ENCODE measurements around the gene TSPO.
A peak's percentile ranks its signal among the peaks of the same experiment; 100 is the strongest.

Gene TSPO

DNA sequence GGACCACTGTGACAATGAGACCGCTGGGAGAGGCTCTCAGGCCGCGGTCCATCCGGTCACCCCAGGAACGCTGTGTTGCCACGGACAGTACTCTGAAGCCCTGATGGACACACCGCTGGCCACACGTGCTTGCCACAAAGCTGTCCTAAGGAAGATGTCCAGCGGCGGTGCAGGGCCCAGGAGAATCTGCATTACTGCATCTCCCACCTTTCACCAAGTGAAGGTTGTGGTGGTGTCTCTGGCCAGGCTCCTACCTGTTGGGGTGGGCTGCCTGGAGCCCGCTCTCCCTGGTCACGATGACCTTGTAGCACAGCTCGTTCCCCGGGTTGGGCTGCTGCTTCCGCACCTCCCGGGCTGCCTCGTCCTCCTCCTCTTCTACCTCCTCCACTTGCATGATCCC is 31.4 kb downstream of the TSPO start:
- H3K36me3 ChIP-seq (replicated peaks) = peaks cover 61% of the 10 kb centered on the region
- no peak overlapping the region for H3K4me3 ChIP-seq
- no peaks in the 10 kb centered on the region for H3K9me3 ChIP-seq
- H3K27me3 ChIP-seq (ENCODE audit: low read depth) = no peaks in the 10 kb centered on the region
- peaks cover 12% of the 10 kb centered on the region for H3K4me1 ChIP-seq
- DNase-seq (ENCODE audit: low spot score in 2 of 2) = no peak
- in situ Hi-C loops (cut with MboI; ENCODE audit: low sequenced_read_pairs) = no loop called here

DNA sequence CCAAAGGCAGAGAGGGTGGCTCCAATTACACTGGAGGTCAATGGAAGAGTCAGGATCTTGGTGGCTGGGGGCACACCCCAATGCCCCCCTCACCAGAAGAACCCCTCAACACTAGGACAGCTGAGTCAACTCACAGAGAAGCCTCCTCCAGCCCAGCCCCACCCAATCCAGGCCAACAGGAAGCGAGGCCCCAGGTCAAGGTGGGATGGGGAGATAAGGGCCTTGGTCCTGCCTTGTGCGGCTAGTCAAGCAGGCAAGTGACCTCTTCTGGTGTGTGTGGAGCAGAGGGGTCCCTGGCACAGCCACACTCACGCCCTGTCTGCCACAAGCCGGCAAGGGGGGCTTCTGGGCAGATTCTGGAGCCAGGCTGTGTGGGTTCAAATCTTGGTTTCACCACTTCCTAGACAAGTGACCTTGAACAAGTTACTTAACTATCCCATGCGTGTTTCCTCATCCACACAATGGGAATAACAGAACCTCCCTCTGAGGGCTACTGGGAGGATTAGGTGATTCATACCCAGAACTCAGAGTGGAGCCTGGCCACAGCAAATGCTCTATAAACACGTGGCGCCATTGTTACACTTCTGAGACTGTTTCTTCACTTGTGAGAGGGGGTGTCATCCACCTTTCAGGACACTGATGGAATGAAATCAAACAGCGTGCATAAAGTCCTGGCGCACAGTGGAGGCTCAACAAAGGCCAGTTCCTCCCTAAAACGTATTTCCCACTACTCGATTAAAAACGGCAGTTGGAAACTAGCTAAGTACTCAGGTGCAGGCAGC is 32.3 kb downstream of the TSPO start:
- in situ Hi-C loops (cut with MboI; ENCODE audit: low sequenced_read_pairs) = no loop called here
- H3K4me1 ChIP-seq = peaks cover 17% of the 10 kb centered on the region
- no peaks in the 10 kb centered on the region for H3K27me3 ChIP-seq (ENCODE audit: low read depth)
- H3K9me3 ChIP-seq = no peaks in the 10 kb centered on the region
- DNase-seq (ENCODE audit: low spot score in 2 of 2) = no peak
- peaks cover 54% of the 10 kb centered on the region for H3K36me3 ChIP-seq (replicated peaks)
- no peak overlapping the region for H3K4me3 ChIP-seq

DNA sequence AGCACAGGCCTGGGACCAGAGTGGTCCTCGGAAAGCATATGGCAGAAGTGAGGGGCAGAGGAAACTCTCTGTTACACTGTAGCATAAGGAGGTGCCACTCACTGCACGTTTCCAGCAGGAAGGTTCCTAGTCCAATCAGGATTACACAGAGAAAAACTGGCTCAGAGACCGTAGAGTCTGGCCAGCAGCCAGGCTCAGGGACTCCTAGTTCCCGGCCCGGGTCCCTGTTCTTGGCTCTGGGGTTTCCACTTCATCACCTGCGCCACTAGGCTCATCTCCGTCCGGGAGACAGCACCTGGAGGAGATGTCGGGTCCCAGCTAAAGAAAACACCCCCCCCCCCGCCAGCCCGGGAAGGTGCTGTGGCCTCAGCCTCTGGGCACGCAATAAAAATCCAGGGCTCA is 34.5 kb downstream of the TSPO start:
- peaks cover 32% of the 10 kb centered on the region for H3K36me3 ChIP-seq (replicated peaks)
- H3K27me3 ChIP-seq (ENCODE audit: low read depth) = no peaks in the 10 kb centered on the region
- no peaks in the 10 kb centered on the region for H3K9me3 ChIP-seq
- DNase-seq (ENCODE audit: low spot score in 2 of 2) = peak; percentile 25 to 63
- H3K4me1 ChIP-seq = peaks cover 17% of the 10 kb centered on the region
- in situ Hi-C loops (cut with MboI; ENCODE audit: low sequenced_read_pairs) = no loop called here
- H3K4me3 ChIP-seq = peak overlapping the region; percentile 69

DNA sequence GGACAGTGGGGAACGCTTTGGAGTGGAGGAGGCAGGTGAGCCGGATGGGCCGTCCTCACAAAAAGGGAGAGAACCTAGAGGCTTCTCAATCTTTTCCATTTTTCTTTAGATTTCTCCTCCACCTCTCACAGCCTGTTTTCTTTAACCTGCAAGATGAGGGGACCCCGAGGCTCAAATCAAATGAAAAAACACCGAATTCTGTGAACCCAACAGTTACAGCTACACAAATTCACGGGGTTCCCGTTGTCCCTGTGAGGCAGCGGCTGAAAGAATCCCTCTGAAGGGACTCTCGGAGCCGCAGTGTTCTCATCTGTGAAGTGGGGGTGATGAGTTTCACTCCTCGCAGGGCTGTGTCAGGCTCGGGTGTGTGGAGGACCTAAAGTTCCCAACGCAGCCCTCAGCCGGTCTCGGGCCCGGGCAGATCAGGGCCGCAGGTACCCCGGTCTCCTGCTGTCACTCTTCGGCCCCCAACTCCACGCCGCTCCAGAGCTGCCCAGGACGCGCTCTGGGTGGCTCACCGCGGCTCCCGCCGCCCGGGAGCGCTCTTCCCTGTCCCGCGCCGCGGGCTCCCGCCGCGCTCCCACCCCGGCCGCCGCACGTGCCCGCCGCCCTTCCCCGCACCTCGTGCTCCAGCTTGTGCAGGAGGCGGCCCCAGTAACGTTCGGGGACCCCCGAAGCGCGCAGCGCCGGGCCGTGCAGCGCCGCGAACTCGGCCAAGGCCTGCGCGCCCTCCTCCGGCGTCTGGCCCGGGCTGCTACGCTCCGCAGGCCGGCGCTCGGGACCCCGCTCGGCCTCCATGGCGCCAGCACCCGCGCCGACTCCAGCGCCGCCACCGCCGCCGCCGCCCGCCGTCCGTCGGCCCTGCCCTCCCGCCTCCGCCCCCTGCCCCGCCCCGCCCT is 35.2 kb downstream of the TSPO start, which contains the start of gene TTLL12:
TTLL12 (minus strand) TSS at position 863 of the 899 bp plus-strand sequence; CDS start at position 798, 65 bp downstream.
- in situ Hi-C loops (cut with MboI; ENCODE audit: low sequenced_read_pairs) = no loop called here
- Histone ChIP-seq H3K36me3 (replicated peaks) (peaks cover 26% of the 10 kb centered on the region), H3K4me1 (peaks cover 17% of the 10 kb centered on the region), H3K27me3 (ENCODE audit: low read depth) (no peaks in the 10 kb centered on the region), H3K4me3 (peak within 1 kb of the TSS; percentile 69), H3K9me3 (no peaks in the 10 kb centered on the region)
- DNase-seq (ENCODE audit: low spot score in 2 of 2) = peak; percentile 19 to 68

DNA sequence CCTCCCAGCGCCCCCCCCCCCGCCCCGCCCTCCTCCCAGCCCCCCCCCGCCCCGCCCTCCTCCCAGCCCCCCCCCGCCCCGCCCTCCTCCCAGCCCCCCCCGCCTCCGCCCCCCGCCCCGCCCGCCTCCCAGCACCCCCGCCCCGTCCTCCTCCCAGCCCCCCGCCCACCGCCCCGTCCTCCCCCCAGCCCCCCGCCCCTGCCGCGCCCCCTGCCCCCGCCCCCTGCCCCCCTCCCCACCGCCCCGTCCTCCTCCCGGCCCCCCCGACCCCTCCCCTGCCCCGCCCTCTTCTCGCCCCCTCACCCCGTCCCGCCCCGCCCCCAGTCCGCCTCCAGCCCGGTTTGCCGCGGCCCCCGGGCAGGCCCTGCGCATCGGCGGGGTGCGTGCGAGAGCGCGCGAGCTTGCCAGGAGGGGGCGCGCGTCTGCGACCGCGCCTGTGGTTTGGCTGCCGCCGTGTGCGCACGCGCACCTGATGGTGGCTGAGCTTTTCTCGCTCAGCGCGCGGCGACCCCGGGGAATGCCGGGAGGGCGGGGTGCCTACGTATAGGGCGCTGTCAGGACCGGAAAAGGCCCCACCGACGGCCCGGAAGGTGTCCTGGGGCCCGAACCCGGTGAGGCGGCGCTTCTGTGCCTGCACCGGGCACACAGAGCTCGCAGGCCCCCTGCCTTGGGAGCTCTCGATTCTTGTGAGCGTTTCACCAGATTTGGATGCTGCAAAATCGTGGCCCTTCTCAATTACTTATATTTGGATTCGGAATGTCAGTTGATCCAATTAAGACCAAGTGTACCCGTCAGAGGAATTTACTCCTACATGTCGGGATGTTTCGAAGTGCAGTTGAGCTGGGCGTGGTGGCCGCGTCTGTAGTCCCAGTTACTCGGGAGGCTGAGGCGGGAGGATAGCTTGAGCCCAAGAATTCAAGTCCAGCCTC is 36.1 kb downstream of the TSPO start:
- peak overlapping the region; percentile 43 for H3K4me3 ChIP-seq

DNA sequence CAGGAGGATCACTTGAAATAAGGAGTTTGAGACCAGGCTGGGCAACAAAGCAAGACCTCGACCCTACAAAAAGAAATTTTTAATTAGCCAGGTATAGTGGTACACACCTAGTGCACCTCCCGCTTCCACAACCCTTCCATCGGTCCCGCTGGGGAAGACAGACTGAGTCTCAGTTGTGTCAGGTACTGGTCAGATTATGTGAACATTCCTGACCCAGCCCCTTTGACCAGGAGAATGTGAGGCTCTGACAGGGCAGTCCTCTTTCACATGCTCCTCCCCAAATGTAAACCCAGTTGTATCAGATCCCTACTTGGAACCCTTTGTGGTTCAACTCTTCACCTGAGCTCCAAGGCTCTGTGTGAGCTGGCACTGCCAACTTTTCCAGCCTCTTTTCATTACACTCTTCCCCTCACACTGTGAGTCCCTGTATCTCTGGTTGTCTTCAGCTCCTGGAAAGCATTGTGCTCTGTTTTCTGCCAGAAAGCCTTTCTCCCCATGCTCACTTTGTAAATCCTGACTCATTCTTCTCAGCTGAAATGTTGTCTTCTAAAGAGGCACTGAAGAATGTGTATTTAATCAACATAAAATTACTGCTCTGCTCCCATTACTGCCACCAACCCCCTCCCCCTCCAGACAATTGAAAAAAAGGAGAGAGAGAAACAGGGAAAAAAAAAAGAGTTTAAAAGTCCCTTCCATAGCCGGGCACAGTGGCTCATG is 37.6 kb downstream of the TSPO start:
- Histone ChIP-seq H3K36me3 (replicated peaks) (peaks cover 6% of the 10 kb centered on the region), H3K4me3 (no peak overlapping the region), H3K9me3 (no peaks in the 10 kb centered on the region), H3K4me1 (peaks cover 15% of the 10 kb centered on the region), H3K27me3 (ENCODE audit: low read depth) (no peaks in the 10 kb centered on the region)
- no peak for DNase-seq (ENCODE audit: low spot score in 2 of 2)
- in situ Hi-C loops (cut with MboI; ENCODE audit: low sequenced_read_pairs) = no loop called here

More for the DNA sequence above, 36.1 kb downstream of the TSPO start:
- in situ Hi-C loops (cut with MboI; ENCODE audit: low sequenced_read_pairs) = no loop called here
- no peaks in the 10 kb centered on the region for H3K27me3 ChIP-seq (ENCODE audit: low read depth)
- peaks cover 21% of the 10 kb centered on the region for H3K36me3 ChIP-seq (replicated peaks)
- H3K9me3 ChIP-seq = no peaks in the 10 kb centered on the region
- peaks cover 17% of the 10 kb centered on the region for H3K4me1 ChIP-seq
- DNase-seq (ENCODE audit: low spot score in 2 of 2) = peak; percentile 86 to 96

DNA sequence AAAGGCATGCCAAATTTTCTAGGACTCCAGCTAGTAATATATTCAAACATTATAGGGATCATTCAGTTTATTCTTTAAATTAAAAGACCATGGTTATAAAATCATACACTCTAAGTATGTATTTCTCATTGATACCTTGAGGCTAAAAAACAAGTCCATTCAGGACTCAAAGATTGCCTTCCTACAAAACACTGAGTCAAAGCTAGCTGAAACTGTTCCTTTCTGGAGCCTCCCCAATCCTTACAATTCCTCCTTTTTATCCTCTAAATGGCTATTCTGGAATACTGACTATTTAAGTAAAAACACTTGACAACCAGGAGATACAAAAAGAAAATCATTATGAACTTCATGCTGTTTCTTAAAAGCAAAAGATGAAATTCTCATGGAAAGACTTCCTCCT is 40.5 kb downstream of the TSPO start:
- DNase-seq (ENCODE audit: low spot score in 2 of 2) = no peak

DNA sequence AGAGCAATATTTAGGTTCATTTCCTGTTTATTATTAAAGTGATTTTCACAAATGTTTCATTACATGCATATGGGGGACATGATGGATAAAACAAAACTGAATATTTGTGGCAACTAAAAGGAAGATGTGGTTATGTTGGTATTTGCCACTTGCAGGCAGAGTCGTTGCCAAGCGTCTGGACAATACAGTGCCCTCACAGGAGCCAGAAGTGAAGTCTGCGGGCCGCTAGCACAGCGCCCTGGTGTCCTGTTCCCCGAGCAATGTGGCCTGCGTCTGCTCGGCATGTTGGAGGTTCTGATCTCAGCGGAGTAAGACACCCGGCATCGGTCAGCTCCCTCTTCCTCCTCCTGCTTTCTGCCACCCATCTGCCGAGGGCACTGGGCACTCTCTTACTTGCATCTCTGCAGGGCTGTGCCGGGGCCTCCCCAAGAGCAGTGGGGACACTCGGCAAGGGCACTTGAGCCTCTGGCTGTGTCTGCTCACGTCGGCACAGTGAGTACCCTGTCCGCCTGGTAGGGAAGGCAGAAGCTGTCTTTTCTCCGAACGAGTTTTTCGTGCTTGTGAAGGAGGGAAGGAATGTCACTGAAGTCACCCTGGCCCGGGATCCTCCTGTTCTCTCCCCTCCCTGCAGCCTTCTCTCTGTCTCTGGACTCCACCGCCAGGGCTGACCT is 46.0 kb downstream of the TSPO start:
- Histone ChIP-seq H3K4me1 (no peaks in the 10 kb centered on the region), H3K9me3 (no peaks in the 10 kb centered on the region), H3K36me3 (replicated peaks) (no peaks in the 10 kb centered on the region), H3K27me3 (ENCODE audit: low read depth) (no peaks in the 10 kb centered on the region), H3K4me3 (no peak overlapping the region)
- in situ Hi-C loops (cut with MboI; ENCODE audit: low sequenced_read_pairs) = no loop called here
- no peak for DNase-seq (ENCODE audit: low spot score in 2 of 2)

More for the DNA sequence above, 40.5 kb downstream of the TSPO start:
- in situ Hi-C loops (cut with MboI; ENCODE audit: low sequenced_read_pairs) = no loop called here
- Histone ChIP-seq H3K4me1 (peaks cover 5% of the 10 kb centered on the region), H3K4me3 (no peak overlapping the region), H3K27me3 (ENCODE audit: low read depth) (no peaks in the 10 kb centered on the region), H3K36me3 (replicated peaks) (no peaks in the 10 kb centered on the region), H3K9me3 (no peaks in the 10 kb centered on the region)

DNA sequence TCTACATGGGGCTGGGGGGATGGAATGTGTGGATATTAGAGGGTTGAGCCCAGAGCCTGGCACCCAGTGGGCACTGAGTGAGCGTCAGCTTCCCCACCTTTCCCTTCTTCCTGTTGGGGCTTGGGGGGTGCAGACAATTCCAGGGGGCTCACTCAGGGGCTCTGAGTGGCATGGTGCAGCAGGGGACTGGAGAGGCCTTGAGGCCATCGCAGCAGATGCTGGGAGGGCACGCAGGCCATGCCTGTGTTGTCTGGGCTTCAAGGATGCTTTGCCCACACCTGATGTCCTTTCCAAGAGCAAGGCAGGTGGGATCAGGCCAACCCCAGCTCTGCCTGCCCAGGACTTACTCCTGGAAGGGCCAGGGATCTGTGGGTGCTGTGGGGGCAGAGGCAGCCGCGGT is 46.8 kb downstream of the TSPO start:
- no peak overlapping the region for H3K4me3 ChIP-seq
- no peaks in the 10 kb centered on the region for H3K4me1 ChIP-seq
- no peaks in the 10 kb centered on the region for H3K9me3 ChIP-seq
- DNase-seq (ENCODE audit: low spot score in 2 of 2) = no peak
- in situ Hi-C loops (cut with MboI; ENCODE audit: low sequenced_read_pairs) = no loop called here
- no peaks in the 10 kb centered on the region for H3K36me3 ChIP-seq (replicated peaks)
- no peaks in the 10 kb centered on the region for H3K27me3 ChIP-seq (ENCODE audit: low read depth)

DNA sequence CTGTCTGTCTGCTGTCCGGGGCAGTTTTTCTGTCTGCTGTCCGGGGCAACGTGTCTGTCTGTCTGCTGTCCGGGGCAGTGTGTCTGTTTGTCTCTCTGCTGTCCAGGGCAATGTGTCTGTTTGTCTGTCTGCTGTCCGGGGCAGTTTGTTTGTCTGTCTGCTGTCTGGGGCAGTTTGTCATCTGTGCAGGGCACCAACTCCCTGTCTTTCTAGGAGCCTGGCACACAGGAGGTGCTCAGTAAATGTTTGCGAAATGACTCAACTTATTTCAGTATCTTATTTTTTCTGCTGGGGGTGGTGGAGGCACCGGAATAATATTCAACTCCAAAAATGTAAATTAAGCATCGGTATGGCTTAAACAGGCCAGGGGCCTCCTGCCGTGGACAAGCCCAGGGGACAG is 47.6 kb downstream of the TSPO start:
- H3K4me1 ChIP-seq = no peaks in the 10 kb centered on the region
- no peaks in the 10 kb centered on the region for H3K27me3 ChIP-seq (ENCODE audit: low read depth)
- H3K4me3 ChIP-seq = no peak overlapping the region
- no peaks in the 10 kb centered on the region for H3K9me3 ChIP-seq
- no peak for DNase-seq (ENCODE audit: low spot score in 2 of 2)
- in situ Hi-C loops (cut with MboI; ENCODE audit: low sequenced_read_pairs) = no loop called here
- no peaks in the 10 kb centered on the region for H3K36me3 ChIP-seq (replicated peaks)

DNA sequence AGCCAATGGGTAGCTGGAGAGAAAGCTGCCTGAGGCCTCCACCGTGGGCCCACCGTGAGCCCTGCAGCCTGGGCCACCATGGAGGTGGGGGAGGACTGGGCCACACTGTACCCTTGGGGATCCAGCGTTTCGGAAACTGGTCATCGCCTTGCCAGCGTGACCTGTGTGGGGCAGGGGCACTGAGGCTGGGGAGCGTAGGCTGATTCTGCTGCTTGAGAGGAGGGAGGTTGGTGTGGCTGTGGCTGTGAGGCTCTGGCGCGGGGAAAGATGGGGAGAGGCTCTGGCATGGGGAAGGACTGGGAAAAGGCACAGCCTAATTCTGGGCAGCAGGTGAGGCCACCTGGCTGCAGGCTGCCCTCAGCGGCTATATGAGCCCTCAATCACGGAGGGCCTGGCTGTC is 48.2 kb downstream of the TSPO start:
- Histone ChIP-seq H3K9me3 (no peaks in the 10 kb centered on the region), H3K4me3 (no peak overlapping the region), H3K4me1 (no peaks in the 10 kb centered on the region), H3K27me3 (ENCODE audit: low read depth) (no peaks in the 10 kb centered on the region), H3K36me3 (replicated peaks) (no peaks in the 10 kb centered on the region)
- in situ Hi-C loops (cut with MboI; ENCODE audit: low sequenced_read_pairs) = no loop called here
- DNase-seq (ENCODE audit: low spot score in 2 of 2) = no peak

DNA sequence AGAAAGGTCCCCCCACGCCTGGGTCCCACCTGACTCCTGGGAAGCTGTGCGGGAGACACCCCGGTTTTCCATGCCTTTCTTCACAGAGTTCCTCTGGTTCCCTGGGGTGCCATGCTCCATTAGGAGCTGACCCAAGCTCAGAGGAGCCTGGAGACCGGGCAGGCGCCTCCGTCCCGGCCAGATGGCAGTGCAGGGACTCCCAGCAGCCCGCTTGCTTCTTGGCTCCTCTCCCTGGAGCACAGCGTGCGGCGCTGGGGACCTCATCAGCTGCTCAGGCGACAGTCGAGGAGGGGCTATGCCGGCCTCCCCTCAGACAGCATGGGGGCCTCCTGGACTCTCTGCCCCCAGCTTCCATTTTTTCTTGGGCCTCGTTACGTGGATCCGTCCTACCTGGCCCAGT is 48.7 kb downstream of the TSPO start:
- no peaks in the 10 kb centered on the region for H3K9me3 ChIP-seq
- H3K27me3 ChIP-seq (ENCODE audit: low read depth) = no peaks in the 10 kb centered on the region
- DNase-seq (ENCODE audit: low spot score in 2 of 2) = no peak
- H3K36me3 ChIP-seq (replicated peaks) = no peaks in the 10 kb centered on the region
- in situ Hi-C loops (cut with MboI; ENCODE audit: low sequenced_read_pairs) = no loop called here
- no peaks in the 10 kb centered on the region for H3K4me1 ChIP-seq
- H3K4me3 ChIP-seq = no peak overlapping the region

All from HAP-1 (cell line).